ENCODE results near the gene SH3BP5.

- TF ChIP-seq EZH2phosphoT487 (IDR thresholded peaks at IDR 0.05; ENCODE audit: low read depth, severe bottlenecking, unreplicated experiment) = no peak
- no peak for TF ChIP-seq CTCF (IDR thresholded peaks at IDR 0.05; ENCODE audit: poor library complexity)
- TF ChIP-seq EZH2 (IDR thresholded peaks at IDR 0.05; ENCODE audit: borderline replicate concordance) = no peak
Measured at GRCh38 chr3:15297608-15298350, 34.6 kb downstream of the SH3BP5 start.

All from hepatocyte (in vitro differentiated cells).